ENCODE data around the gene WDR82.
"Not testable (repeated sequence)": the region's sequence is repeated elsewhere in the genome, so short reads cannot be mapped to it uniquely, and the experiment has no call there.

Gene WDR82

GRCh38 chr3:52286777-52287110 lies 8.3 kb upstream of the WDR82 start:
- DNase-seq, result no peak

GRCh38 chr3:52284051-52284450 lies 5.6 kb upstream of the WDR82 start:
- DNase-seq, result not testable (repeated sequence)

- DNase-seq, result no peak
Measured at GRCh38 chr3:52283306-52283705, 4.9 kb upstream of the WDR82 start.

- DNase-seq, result no peak
Measured at GRCh38 chr3:52281981-52282801, 3.7 kb upstream of the WDR82 start.

- DNase-seq, result no peak
Measured at GRCh38 chr3:52280050-52280461, 1.6 kb upstream of the WDR82 start.

GRCh38 chr3:52279596-52279995 lies 1.1 kb upstream of the WDR82 start:
- DNase-seq, result no peak

GRCh38 chr3:52277972-52278509 lies 408 bp downstream of the WDR82 start:
- peak; percentile 77 for DNase-seq

GRCh38 chr3:52277071-52277964 lies 1.1 kb downstream of the WDR82 start:
- peak; percentile 89 for DNase-seq

GRCh38 chr3:52274781-52275180 lies 3.7 kb downstream of the WDR82 start:
- DNase-seq, result not testable (repeated sequence)

- no peak for DNase-seq
Measured at GRCh38 chr3:52272831-52273230, 5.6 kb downstream of the WDR82 start.

- not testable (repeated sequence) for DNase-seq
Measured at GRCh38 chr3:52272172-52272571, 6.3 kb downstream of the WDR82 start.

- DNase-seq, result no peak
Measured at GRCh38 chr3:52270252-52270754, 8.1 kb downstream of the WDR82 start.

- no peak for DNase-seq
Measured at GRCh38 chr3:52269776-52270175, 8.7 kb downstream of the WDR82 start.

- DNase-seq, result peak; percentile 69
Measured at GRCh38 chr3:52268036-52268435, 10.4 kb downstream of the WDR82 start.

GRCh38 chr3:52265387-52265786 lies 13.1 kb downstream of the WDR82 start:
- peak; percentile 24 for DNase-seq

GRCh38 chr3:52262447-52262846 lies 16.0 kb downstream of the WDR82 start:
- no peak for DNase-seq

GRCh38 chr3:52259448-52259847 lies 19.0 kb downstream of the WDR82 start:
- DNase-seq, result peak; percentile 18

- peak; percentile 12 for DNase-seq
Measured at GRCh38 chr3:52259035-52259434, 19.4 kb downstream of the WDR82 start.

GRCh38 chr3:52257911-52258310 lies 20.5 kb downstream of the WDR82 start:
- DNase-seq, result no peak

GRCh38 chr3:52256622-52257021 lies 21.8 kb downstream of the WDR82 start:
- no peak for DNase-seq

GRCh38 chr3:52256159-52256558 lies 22.3 kb downstream of the WDR82 start:
- DNase-seq, result no peak

- DNase-seq, result peak; percentile 22
Measured at GRCh38 chr3:52254608-52255007, 23.8 kb downstream of the WDR82 start.

Measured in stimulated activated CD8-positive, alpha-beta memory T cell treated with anti-CD3 and anti-CD28 coated beads, Interleukin-4, amount 100 ng/mL, for 48 hours (primary cell).